ENCODE measurements around the gene RPS17.
"Not testable (repeated sequence)": the region's sequence is repeated elsewhere in the genome, so short reads cannot be mapped to it uniquely, and the experiment has no call there.

Gene RPS17

GRCh38 chr15:82548700-82549099 lies 8.4 kb upstream of the RPS17 start:
- no peak for DNase-seq (ENCODE audit: low read depth in 2 of 2)

GRCh38 chr15:82545478-82545877 lies 5.2 kb upstream of the RPS17 start:
- no peak for DNase-seq (ENCODE audit: low read depth in 2 of 2)

GRCh38 chr15:82545002-82545401 lies 4.7 kb upstream of the RPS17 start:
- no peak for DNase-seq (ENCODE audit: low read depth in 2 of 2)

- no peak for DNase-seq (ENCODE audit: low read depth in 2 of 2)
Measured at GRCh38 chr15:82544431-82544830, 4.2 kb upstream of the RPS17 start.

- DNase-seq (ENCODE audit: low read depth in 2 of 2) = no peak
Measured at GRCh38 chr15:82543160-82543559, 2.9 kb upstream of the RPS17 start.

GRCh38 chr15:82540984-82541431 lies 751 bp upstream of the RPS17 start:
- DNase-seq (ENCODE audit: low read depth in 2 of 2) = no peak

GRCh38 chr15:82539691-82540054 lies 584 bp downstream of the RPS17 start:
- no peak for DNase-seq (ENCODE audit: low read depth in 2 of 2)

GRCh38 chr15:82538961-82539690 lies 1.1 kb downstream of the RPS17 start:
- DNase-seq (ENCODE audit: low read depth in 2 of 2) = no peak

GRCh38 chr15:82537351-82537908 lies 2.8 kb downstream of the RPS17 start:
- DNase-seq (ENCODE audit: low read depth in 2 of 2) = no peak

GRCh38 chr15:82536409-82537350 lies 3.6 kb downstream of the RPS17 start:
- DNase-seq (ENCODE audit: low read depth in 2 of 2) = no peak

- no peak for DNase-seq (ENCODE audit: low read depth in 2 of 2)
Measured at GRCh38 chr15:82535566-82536408, 4.5 kb downstream of the RPS17 start.

GRCh38 chr15:82535151-82535550 lies 5.1 kb downstream of the RPS17 start:
- DNase-seq (ENCODE audit: low read depth in 2 of 2) = not testable (repeated sequence)

- not testable (repeated sequence) for DNase-seq (ENCODE audit: low read depth in 2 of 2)
Measured at GRCh38 chr15:82534457-82534861, 5.8 kb downstream of the RPS17 start.

- no peak for DNase-seq (ENCODE audit: low read depth in 2 of 2)
Measured at GRCh38 chr15:82533801-82534200, 6.5 kb downstream of the RPS17 start.

GRCh38 chr15:82532991-82533481 lies 7.2 kb downstream of the RPS17 start:
- DNase-seq (ENCODE audit: low read depth in 2 of 2) = no peak

GRCh38 chr15:82532383-82532990 lies 7.8 kb downstream of the RPS17 start:
- DNase-seq (ENCODE audit: low read depth in 2 of 2) = no peak

- no peak for DNase-seq (ENCODE audit: low read depth in 2 of 2)
Measured at GRCh38 chr15:82531496-82532382, 8.5 kb downstream of the RPS17 start.

- DNase-seq (ENCODE audit: low read depth in 2 of 2) = peak; percentile 24 to 46
Measured at GRCh38 chr15:82530606-82531379, 9.5 kb downstream of the RPS17 start.

GRCh38 chr15:82530006-82530405 lies 10.3 kb downstream of the RPS17 start:
- no peak for DNase-seq (ENCODE audit: low read depth in 2 of 2)
